Measurements from ENCODE around the gene CHN1. TPM values are rescaled to one million over a fixed set of nuclear protein-coding genes. Genes with fewer than 3 reads are reported as not detected.

The CHN1 gene
- total RNA-seq, 4 donors from 2014 or later = 0.30 to 5.8 (median 3.6) TPM

DNA sequence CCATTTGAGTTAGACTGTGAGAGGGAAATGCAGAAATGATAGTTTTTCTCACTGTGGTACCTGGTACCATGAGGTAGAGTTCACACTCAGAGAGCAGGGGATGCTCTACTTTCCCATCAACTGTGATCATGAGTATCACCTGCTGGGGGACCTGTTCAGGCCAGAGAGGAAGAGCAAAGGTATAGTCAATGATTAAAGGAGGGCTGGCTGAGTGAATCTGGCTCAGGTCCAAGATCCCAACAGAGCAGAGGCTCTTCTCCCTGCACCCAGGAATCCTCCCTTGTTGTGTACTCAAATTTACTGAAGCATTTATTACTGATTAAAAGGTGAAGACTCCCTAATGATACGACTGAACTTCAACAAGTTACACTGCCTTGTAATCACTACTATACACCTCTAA is 136.3 kb downstream of the CHN1 start:
- intact Hi-C loops (cut with DNase I) = no loop called here
- no peaks in the 10 kb centered on the region for H3K4me1 ChIP-seq
- H3K27ac ChIP-seq = no peak overlapping the region
- no peaks in the 10 kb centered on the region for H3K36me3 ChIP-seq
- no peak for TF ChIP-seq POLR2A (IDR thresholded peaks at IDR 0.05)
- TF ChIP-seq, protein P1, sequence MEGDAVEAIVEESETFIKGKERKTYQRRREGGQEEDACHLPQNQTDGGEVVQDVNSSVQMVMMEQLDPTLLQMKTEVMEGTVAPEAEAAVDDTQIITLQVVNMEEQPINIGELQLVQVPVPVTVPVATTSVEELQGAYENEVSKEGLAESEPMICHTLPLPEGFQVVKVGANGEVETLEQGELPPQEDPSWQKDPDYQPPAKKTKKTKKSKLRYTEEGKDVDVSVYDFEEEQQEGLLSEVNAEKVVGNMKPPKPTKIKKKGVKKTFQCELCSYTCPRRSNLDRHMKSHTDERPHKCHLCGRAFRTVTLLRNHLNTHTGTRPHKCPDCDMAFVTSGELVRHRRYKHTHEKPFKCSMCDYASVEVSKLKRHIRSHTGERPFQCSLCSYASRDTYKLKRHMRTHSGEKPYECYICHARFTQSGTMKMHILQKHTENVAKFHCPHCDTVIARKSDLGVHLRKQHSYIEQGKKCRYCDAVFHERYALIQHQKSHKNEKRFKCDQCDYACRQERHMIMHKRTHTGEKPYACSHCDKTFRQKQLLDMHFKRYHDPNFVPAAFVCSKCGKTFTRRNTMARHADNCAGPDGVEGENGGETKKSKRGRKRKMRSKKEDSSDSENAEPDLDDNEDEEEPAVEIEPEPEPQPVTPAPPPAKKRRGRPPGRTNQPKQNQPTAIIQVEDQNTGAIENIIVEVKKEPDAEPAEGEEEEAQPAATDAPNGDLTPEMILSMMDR (IDR thresholded peaks at IDR 0.05) = no peak
- no peaks in the 10 kb centered on the region for H3K27me3 ChIP-seq
- WGBS, 2 donors = 67 to 88% methylated on average over 1 of the region's 1 CpG
- no peak overlapping the region for H3K4me3 ChIP-seq
- no peaks in the 10 kb centered on the region for H3K9me3 ChIP-seq
- no peak for DNase-seq

GRCh38 chr2:174866421-174866820 is 138.8 kb downstream of the CHN1 start:
- Histone ChIP-seq H3K9me3 (no peaks in the 10 kb centered on the region), H3K4me3 (no peak overlapping the region), H3K27me3 (no peaks in the 10 kb centered on the region), H3K36me3 (no peaks in the 10 kb centered on the region), H3K27ac (no peak overlapping the region), H3K4me1 (no peaks in the 10 kb centered on the region)
- DNase-seq = no peak
- no peak for TF ChIP-seq POLR2A (IDR thresholded peaks at IDR 0.05)
- TF ChIP-seq, protein P1 (IDR thresholded peaks at IDR 0.05) = no peak
- intact Hi-C loops (cut with DNase I) = no loop called here

GRCh38 chr2:174863183-174863582 is 142.0 kb downstream of the CHN1 start:
- no peak for DNase-seq
- no peaks in the 10 kb centered on the region for H3K4me1 ChIP-seq
- no peak overlapping the region for H3K4me3 ChIP-seq
- no peak for TF ChIP-seq POLR2A (IDR thresholded peaks at IDR 0.05)
- TF ChIP-seq, protein P1 (IDR thresholded peaks at IDR 0.05) = no peak
- no peaks in the 10 kb centered on the region for H3K36me3 ChIP-seq
- WGBS, 2 donors = 83 to 96% methylated on average over 1 of the region's 1 CpG
- H3K27ac ChIP-seq = no peak overlapping the region
- intact Hi-C loops (cut with DNase I) = no loop called here
- no peaks in the 10 kb centered on the region for H3K9me3 ChIP-seq
- H3K27me3 ChIP-seq = no peaks in the 10 kb centered on the region

DNA sequence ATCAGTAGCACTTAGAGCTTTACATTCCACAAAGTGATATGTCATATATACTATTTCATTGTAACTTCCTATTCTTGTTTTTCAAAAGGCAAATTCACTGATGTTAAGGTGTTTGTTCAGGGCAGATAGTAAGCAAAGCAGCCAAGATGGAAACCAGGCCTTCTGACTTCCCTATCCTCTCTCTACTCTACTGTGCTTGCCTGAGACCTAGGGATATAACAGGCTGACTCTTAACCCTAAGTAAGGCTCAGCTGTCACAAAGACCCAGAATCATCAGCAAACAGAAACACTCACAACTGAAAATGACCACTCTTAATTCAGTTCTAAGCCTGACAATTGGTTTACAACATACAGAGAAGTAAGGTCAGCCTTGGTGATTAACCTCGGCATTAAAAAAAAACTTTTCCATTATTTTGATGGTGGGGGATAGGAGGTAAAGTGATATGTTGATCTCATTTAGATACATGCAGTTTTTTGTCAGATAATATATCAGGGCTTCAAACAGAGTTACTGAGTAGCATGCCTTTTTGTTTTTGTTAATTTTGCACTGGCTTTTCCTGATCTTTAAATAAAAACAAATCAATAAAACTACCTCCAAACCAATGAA is 145.5 kb downstream of the CHN1 start:
- 80 to 94% methylated on average over 1 of the region's 1 CpG for WGBS, 2 donors
- no peaks in the 10 kb centered on the region for H3K4me1 ChIP-seq
- intact Hi-C loops (cut with DNase I) = no loop called here

DNA sequence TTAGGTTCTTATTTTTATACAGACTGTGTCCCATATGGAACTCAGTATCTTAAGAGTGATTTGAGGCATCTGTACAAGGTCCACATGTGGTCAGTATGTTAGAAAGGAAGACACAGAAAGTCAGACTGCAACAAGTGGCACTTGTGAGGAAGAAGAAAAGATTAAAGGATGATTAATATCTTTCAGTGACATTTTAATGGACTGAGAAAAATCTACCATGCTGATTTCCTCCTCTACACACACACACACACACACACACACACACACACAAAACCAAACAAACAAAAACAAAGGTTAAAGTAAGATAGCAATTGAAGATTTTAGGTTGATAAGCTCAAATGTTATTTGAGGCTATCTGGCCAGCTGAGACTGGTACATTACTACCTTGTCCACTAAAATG is 146.4 kb downstream of the CHN1 start:
- Histone ChIP-seq H3K4me1 (no peaks in the 10 kb centered on the region), H3K27me3 (no peaks in the 10 kb centered on the region), H3K36me3 (no peaks in the 10 kb centered on the region), H3K9me3 (no peaks in the 10 kb centered on the region), H3K27ac (no peak overlapping the region), H3K4me3 (no peak overlapping the region)
- intact Hi-C loops (cut with DNase I) = no loop called here
- no peak for DNase-seq
- TF ChIP-seq, protein P1 (IDR thresholded peaks at IDR 0.05) = no peak
- no peak for TF ChIP-seq POLR2A (IDR thresholded peaks at IDR 0.05)

More for the DNA sequence above, 145.5 kb downstream of the CHN1 start:
- Histone ChIP-seq H3K27me3 (no peaks in the 10 kb centered on the region), H3K27ac (no peak overlapping the region), H3K4me3 (no peak overlapping the region), H3K36me3 (no peaks in the 10 kb centered on the region), H3K9me3 (no peaks in the 10 kb centered on the region)
- no peak for TF ChIP-seq POLR2A (IDR thresholded peaks at IDR 0.05)
- TF ChIP-seq, protein P1 (IDR thresholded peaks at IDR 0.05) = no peak
- DNase-seq = no peak

Measured in esophagus squamous epithelium (tissue), 5 donors.